ENCODE results near the gene PROM1.

GRCh38 chr4:16133406-16133805 is 49.6 kb upstream of the PROM1 start:
- no peak for TF ChIP-seq CTCF (IDR thresholded peaks at IDR 0.05)
- no peak for TF ChIP-seq POLR2A (IDR thresholded peaks at IDR 0.05)
- TF ChIP-seq EP300 (IDR thresholded peaks at IDR 0.05) = no peak
